Astrocyte of the spinal cord (primary cell): ENCODE results near the gene ABCA3.
A peak's percentile ranks its signal among the peaks of the same experiment; 100 is the strongest.

Experiments used
- DNase-seq: peaks from one replicate; pipeline ENCODE4 v3.0.0; 2011; ENCODE audit warnings: low read depth, low spot score
- H3K4me3 ChIP-seq: 2 replicates; pipeline ENCODE4 v1.5.1; 2011; ENCODE audit warnings: low read depth, mild to moderate bottlenecking, low read length, moderate library complexity
- in situ Hi-C: cut with HindIII; loops from 2 replicates; pipeline ENCODE4 v1.10.0; 2017; ENCODE audit warnings: low sequenced_read_pairs
- TF ChIP-seq, protein P1 (sequence below): IDR thresholded peaks from 2 replicates; pipeline ENCODE4 v1.5.1; 2012; ENCODE audit warnings: low read depth, mild to moderate bottlenecking, low read length, inconsistent platforms

The ABCA3 gene

GRCh38 chr16:2231016-2231931, 109.3 kb downstream of the ABCA3 start:
- in situ Hi-C loops = no loop called here
- TF ChIP-seq, protein P1, sequence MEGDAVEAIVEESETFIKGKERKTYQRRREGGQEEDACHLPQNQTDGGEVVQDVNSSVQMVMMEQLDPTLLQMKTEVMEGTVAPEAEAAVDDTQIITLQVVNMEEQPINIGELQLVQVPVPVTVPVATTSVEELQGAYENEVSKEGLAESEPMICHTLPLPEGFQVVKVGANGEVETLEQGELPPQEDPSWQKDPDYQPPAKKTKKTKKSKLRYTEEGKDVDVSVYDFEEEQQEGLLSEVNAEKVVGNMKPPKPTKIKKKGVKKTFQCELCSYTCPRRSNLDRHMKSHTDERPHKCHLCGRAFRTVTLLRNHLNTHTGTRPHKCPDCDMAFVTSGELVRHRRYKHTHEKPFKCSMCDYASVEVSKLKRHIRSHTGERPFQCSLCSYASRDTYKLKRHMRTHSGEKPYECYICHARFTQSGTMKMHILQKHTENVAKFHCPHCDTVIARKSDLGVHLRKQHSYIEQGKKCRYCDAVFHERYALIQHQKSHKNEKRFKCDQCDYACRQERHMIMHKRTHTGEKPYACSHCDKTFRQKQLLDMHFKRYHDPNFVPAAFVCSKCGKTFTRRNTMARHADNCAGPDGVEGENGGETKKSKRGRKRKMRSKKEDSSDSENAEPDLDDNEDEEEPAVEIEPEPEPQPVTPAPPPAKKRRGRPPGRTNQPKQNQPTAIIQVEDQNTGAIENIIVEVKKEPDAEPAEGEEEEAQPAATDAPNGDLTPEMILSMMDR = no peak
- DNase-seq = peak; percentile 29
- H3K4me3 ChIP-seq = no peak overlapping the region

DNA sequence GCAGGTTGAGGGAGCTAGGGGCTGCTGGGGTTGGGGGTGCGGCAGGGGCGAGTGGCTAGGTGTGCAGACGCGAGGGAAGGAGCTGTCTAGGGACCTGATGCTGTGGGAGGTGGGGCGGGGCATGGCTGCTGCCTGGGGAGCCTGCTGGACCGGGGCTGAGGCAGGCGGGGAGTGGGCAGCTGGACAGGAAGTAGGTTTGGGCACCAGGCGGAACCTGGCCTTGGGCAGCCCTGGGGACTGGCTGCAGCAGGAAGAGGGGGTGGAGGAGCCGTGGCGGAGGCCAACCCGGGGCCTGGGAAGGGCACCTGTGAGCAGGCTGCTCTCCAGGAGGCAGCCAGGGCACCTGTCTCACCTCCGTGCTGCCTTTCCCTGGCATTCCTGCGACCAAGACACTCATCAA, 110.2 kb downstream of the ABCA3 start:
- TF ChIP-seq, protein P1 = no peak

GRCh38 chr16:2229632-2230250, 110.8 kb downstream of the ABCA3 start:
- DNase-seq = no peak
- H3K4me3 ChIP-seq = no peak overlapping the region
- in situ Hi-C loops = no loop called here
- TF ChIP-seq, protein P1 = no peak

More for the DNA sequence above, 110.2 kb downstream of the ABCA3 start:
- in situ Hi-C loops = no loop called here
- H3K4me3 ChIP-seq = no peak overlapping the region
- no peak for DNase-seq

DNA sequence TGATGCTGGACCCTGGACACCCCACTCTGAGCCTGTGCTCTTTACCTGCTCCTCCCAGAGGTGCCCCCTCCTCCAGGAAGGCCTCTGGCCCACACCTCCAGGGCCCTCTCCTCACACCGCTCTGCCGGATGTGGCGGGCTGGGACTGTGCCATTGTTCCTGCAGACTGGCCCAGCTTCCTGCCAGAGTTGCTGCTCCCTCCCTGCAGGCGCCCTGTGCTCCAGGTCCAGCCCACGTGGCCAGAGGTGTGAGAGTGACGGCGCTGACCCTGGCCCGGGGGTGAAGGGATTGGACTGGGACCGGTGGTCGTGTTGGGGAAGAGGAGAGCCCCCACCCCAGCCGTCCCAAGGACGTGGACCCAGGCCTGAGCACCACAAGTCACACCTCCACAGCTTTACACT, 111.4 kb downstream of the ABCA3 start:
- H3K4me3 ChIP-seq = no peak overlapping the region
- TF ChIP-seq, protein P1 = no peak
- in situ Hi-C loops = no loop called here
- no peak for DNase-seq

GRCh38 chr16:2228161-2228824, 112.2 kb downstream of the ABCA3 start:
- in situ Hi-C loops = no loop called here
- no peak overlapping the region for H3K4me3 ChIP-seq
- DNase-seq = no peak
- TF ChIP-seq, protein P1 = no peak

DNA sequence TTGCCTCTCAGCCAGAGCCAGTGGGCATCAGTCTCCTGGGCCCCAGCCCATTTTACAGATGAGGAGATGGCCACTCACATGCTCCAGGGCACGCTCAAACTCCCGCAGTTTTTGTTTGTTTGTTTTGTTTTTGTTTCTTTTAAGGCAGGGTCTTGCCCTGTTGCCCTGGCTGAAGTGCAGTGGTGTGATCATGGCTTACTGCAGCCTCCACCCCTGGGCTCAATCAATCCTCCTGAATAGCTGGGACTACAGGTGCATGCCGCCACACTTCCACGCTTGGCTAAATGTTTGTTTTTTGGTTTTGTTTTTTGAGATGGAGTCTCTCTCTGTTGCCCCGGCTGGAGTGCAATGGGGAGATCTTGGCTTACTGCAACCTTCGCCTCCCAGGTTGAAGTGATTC, 113.6 kb downstream of the ABCA3 start:
- DNase-seq = no peak
- H3K4me3 ChIP-seq = no peak overlapping the region
- in situ Hi-C loops = no loop called here
- TF ChIP-seq, protein P1 = no peak
